Neural cell (in vitro differentiated cells): ENCODE data around the gene SERPINB10.

Experiments
- CTCF ChIP-seq: fragments of 450-650 bp; IDR thresholded peaks from 2 replicates; pipeline ENCODE4 v1.5.1; 2014; ENCODE audit warnings: antibody characterized with exemption, mild to moderate bottlenecking, moderate library complexity; ENCODE audit not compliant: poor library complexity, severe bottlenecking
- EZH2 ChIP-seq: fragments of 200-600, 300-800 bp; shearing (Covaris generic), sonication (generic); IDR thresholded peaks from 2 replicates; pipeline ENCODE4 v1.6.1; 2014; ENCODE audit warnings: antibody characterized with exemption, low read length, borderline replicate concordance, mild to moderate bottlenecking; ENCODE audit not compliant: insufficient read depth, poor library complexity, severe bottlenecking
- POLR2AphosphoS5 ChIP-seq: IDR thresholded peaks from 2 replicates; pipeline ENCODE4 v1.6.1; 2012
- RAD21 ChIP-seq: fragments of 450-650 bp; conservative IDR thresholded peaks from 2 replicates; pipeline ENCODE4 v1.6.1; 2014; ENCODE audit warnings: antibody characterized with exemption, mild to moderate bottlenecking, moderate library complexity
- REST ChIP-seq: IDR thresholded peaks from 2 replicates; pipeline ENCODE4 v1.6.1; 2012; ENCODE audit warnings: borderline replicate concordance
- TAF1 ChIP-seq: IDR thresholded peaks from 2 replicates; pipeline ENCODE4 v1.6.1; 2012; ENCODE audit warnings: low read depth

- TF ChIP-seq CTCF (no peak), REST (no peak), EZH2 (no peak), POLR2AphosphoS5 (no peak), RAD21 (no peak), TAF1 (no peak)
Observed at GRCh38 chr18:63956755-63957154, 49.0 kb downstream of the SERPINB10 start.
